Stimulated activated CD8-positive, alpha-beta memory T cell treated with anti-CD3 and anti-CD28 coated beads, Interleukin-7, amount 100 ng/mL, for 1 hour (primary cell): ENCODE data around the gene APOL6.
"Not testable (repeated sequence)": the region's sequence is repeated elsewhere in the genome, so short reads cannot be mapped to it uniquely, and the experiment has no call there.

Experiments used
- DNase-seq, 2 donors: peaks; one replicate each; pipeline ENCODE4 v3.0.0-alpha.2; 2020; ENCODE audit warnings: low read depth in 2 of 2

Gene APOL6

GRCh38 chr22:35677460-35678187 lies 29.4 kb downstream of the APOL6 start:
- DNase-seq = no peak

DNA sequence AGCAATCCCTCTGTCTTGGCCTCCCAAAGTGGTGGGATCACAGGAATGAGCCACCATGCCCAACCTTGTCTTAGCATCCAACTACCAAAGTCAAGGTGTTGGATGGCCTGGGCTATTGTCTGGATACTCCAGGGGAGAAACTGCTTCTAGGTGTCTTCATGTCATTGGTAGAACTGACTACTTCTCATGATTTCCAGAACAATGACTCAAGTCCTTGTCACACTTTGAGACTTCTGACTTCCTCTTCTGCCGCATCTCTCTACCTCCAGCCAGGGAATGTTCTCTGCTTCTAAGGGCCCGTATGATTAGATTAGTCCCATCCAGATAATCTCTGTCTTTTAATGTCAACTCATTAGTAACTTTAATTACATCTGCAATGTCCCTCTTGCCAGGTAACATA lies 30.6 kb downstream of the APOL6 start:
- DNase-seq = no peak

GRCh38 chr22:35679492-35679891 lies 31.2 kb downstream of the APOL6 start:
- not testable (repeated sequence) for DNase-seq

DNA sequence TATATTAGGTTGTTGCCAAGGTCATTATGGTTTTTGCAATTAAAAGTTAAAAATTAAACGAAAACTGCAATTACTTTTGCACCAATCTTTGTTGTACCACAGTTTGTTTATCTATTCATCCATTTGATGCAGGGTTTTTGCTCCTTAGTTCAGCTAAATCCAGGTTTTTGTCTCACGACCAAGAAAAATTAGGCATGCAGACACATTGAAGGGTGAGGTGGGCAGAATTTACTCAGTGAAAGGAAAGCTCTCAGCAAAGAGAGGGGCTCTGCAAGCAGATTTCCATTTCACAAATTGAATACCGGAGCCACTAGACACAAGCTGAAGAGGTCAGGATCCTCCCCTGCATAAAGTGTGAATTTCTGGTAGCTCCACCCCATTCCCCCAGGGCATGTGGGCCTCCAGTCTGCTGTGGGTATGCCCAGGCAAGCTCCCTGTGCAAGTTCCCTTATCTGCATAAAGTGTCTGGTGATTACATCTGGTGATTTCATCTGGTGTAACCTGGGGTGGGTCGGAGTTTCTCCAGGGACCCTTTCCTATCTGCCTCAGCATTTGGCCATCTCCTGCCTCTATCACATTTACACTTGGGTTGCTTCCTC lies 33.3 kb downstream of the APOL6 start:
- no peak for DNase-seq

- DNase-seq = no peak
Measured at GRCh38 chr22:35683560-35683959, 35.3 kb downstream of the APOL6 start.

DNA sequence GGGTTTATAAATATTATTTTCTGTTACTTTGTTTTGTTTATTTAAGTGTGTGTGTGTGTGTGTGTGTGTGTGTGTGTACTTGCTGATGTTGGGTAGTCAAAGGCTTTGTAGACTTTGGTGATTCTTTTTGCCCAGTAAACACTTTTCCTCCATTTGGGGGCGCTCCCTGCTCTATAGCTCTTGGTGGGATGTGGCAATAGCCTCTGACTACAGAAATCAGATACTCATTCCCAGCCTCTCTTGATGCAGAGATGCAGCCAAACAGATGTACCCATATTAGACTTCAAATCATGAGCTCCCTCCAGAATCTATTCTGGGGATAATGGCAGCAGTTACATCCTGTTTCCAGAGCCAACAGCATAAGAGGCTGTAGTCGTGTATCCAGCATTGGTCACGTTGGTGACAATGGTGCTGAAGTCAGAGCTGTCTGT lies 36.0 kb downstream of the APOL6 start:
- no peak for DNase-seq

- DNase-seq = no peak
Measured at GRCh38 chr22:35684732-35685131, 36.5 kb downstream of the APOL6 start.

DNA sequence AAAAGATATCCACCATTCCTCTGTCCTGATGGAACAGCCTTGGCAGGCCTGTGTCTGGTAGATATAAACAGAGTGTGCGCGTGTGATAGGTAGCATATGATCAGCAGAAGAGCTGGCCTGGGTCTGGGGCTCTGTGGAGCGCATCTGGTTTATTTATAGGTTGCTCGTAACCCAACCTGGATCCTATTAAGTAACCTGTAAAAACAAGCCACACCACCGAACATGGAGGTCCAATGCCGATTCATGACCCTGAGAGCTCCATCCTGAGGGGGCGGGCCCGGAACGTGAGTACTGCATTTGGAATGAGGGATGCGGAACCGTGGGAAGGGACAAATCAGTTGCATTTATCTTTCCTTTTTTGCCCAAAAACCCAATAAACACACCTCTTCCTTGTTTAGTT lies 37.5 kb downstream of the APOL6 start:
- no peak for DNase-seq

GRCh38 chr22:35686298-35686697 lies 38.1 kb downstream of the APOL6 start:
- DNase-seq = no peak

DNA sequence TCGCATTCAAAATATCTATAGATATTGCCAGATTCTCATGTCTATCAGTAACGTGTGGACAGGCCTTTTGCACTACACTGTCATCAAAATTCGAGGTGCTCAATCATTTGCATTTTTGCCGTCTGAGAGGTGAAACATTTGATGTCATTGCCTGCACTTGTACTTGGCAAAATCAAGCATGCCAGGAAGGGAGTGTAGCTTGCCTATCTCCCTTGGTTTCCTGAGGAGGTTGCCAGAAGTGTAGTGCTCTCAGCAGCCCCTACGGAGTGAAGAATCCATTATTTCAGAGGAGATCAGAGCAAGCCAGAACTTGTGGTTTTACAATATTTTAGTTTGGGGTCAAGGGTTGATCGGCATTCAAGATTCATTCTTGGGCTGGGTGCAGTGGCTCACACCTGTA lies 39.2 kb downstream of the APOL6 start:
- DNase-seq = no peak

GRCh38 chr22:35688913-35689675 lies 40.8 kb downstream of the APOL6 start:
- no peak for DNase-seq

DNA sequence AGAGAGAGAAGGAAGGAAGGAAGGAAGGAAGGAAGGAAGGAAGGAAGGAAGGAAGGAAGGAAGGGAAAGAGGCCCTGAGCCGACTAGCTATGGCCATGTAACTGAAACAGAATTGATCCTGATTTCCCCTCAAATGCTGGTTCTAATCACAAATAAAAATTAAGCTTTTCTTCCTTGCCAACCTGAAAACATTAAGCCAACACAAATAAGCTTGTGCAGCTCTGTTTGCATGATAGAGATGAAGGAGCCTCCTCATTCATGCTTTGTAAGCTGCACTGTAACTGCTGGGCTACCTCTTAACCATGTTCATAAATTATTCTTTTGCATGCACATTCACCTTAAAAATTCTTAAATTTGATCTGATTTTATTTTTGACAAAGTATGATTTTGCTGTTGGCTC lies 41.8 kb downstream of the APOL6 start:
- DNase-seq = no peak

- no peak for DNase-seq
Measured at GRCh38 chr22:35695202-35695601, 47.0 kb downstream of the APOL6 start.

DNA sequence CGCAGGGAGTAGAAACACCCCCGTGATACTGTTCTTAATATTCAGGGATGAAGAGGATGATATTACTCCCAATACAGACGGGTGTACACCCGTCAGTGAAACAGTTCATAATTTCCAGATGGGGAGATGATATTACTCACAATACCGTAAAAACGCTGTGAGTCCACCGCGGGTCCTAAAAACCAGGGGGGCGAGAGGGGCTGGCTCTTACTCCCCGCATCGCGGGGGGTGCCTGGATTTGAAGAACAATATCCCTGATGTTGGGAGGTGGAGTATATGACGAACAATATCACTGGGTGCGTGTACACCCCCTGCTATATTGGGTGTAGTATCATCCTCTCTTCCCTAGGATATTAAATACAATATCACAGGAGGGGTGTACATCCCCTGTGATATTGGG lies 48.9 kb downstream of the APOL6 start:
- no peak for DNase-seq

GRCh38 chr22:35699852-35700251 lies 51.6 kb downstream of the APOL6 start:
- DNase-seq = not testable (repeated sequence)

DNA sequence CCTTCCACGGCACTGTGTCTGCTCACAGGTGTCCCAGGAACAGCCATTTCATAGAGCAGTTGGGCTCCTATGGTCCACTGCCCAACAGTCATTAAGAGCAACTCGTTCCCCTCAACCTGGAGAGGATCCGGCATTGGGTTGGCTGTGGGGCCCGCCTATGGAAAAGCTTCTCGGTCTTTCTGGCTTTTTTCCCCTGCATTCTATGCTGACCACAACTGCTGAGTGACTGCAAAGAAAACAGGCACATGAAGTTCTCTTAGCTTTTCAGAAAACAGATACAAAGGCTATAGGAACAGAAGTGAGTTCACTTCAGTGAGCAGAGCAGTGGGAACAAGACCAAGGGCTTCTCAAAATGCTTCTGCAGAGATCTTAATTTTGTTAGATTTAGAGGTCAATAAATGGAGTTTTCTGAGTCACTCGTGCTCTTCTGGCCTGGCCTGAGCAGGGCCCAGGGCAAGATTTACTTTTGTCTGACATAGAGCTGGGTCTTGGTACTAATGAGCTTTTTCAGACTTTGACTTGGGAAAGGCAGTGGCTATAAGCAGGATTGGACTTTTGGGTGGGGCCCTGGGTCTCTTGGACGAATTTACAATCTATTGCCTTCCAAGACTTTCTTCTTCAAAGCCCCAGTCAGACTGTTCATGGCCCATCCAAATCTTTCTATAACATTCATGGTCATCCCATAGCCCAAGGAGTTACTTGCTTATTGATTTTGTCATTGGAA lies 55.8 kb downstream of the APOL6 start:
- DNase-seq = no peak

DNA sequence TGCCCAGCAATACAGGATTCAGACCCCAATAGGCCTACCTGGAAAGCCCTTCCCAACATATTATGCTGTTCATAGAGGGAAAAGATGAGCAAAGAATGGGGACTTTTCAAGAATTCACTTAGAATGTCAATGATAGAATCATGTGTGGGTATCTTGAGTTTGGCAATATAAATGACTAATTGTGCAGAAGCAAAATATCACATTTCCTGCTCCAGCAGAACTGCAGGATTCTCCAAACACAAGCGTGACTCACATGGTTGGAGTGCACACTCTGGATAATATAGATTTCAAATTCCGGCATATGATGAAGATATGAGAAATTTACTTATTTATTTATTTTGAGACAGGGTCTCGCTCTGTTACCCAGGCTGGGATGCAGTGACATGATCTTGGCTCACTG lies 56.9 kb downstream of the APOL6 start:
- no peak for DNase-seq

GRCh38 chr22:35708453-35708852 lies 60.2 kb downstream of the APOL6 start:
- DNase-seq = no peak

DNA sequence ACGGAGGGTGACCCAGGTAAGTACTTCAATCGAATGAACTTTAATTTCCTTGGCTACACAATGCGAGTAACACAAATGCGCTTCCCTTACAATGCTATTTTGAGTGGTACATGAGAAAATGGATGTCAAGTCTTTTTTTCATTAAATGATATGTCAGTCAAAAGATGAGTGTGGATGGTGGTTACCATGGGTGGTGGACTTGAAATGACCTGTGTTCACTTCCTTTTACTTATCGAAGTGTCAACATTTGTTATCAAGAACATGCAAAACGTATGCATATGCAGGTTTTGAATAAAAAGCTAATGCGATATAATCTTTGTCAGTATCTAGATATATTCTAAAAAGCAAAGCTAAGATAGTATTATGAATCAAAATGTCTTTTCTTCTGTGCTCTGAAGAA lies 60.7 kb downstream of the APOL6 start:
- no peak for DNase-seq

DNA sequence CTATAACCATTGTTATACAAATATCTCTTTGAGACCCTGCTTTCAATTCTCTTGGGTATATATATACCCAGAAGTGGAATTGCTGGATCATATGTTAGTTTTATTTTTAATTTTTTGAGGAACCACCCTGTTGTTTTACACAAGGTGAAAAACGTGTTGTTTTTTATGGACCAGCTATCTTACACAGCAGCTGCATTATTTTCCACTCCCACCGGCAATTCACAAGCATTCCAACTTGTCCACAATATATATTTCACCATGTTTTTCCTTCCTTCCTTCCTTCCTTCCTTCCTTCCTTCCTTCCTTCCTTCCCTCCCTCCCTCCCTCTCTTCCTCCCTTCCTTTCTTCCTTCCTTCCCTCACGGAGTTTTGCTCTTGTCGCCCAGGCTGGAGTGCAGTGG lies 63.1 kb downstream of the APOL6 start:
- no peak for DNase-seq

DNA sequence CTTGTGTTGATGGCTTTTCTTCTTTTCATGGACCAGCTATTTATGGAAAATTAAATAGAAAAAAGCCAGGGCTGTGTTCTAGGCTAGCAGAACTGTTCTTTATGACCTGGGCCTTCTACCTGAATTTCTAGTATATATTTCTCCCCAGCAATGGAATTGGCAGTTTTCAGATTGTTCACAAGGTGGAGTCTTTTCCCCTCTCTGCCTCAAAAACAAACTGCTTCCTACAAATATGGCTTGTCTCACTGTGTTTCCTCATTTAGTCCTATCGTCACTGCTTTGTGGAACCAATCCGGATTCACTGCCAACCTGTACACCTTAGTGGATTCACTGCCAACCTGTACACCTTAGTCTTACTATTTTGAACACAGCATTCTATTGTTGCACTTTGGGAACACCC lies 64.4 kb downstream of the APOL6 start:
- DNase-seq = no peak

DNA sequence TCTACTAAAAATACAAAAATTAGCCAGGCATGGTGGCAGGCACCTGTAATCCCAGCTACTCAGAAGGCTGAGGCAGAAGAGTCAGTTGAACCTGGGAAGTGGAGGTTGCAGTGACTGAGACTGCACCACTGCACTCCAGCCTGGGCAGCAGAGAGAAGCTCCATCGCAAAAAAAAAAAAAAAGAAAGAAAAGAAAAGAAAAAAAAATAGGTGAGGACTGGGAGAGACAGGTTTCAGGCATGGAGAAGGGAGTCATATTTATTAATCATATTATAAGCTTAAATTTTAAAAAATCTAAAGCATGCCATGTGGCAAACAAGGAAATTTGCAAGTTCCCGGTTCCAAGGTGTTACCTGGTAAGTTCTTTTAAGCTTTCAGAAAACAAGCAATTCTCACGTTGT lies 69.3 kb downstream of the APOL6 start, which contains the start of gene APOL5:
Gene APOL5 (plus strand): TSS at position 301 of the 400 bp plus-strand sequence. CDS start 0 bp downstream, at position 301.
- no peak for DNase-seq
